Heart left ventricle (tissue), 13 donors: ENCODE results near the gene SPTBN4.

Source experiments
- CTCF ChIP-seq, 12 donors: fragments of 200-600 bp; sonication (generic) in 4 of 12; IDR thresholded peaks; one replicate each; pipeline versions ENCODE4 v1.5.0 to v1.8.0; 2018 to 2022; ENCODE audit warnings: antibody characterized with exemption in 12 of 12, mild to moderate bottlenecking in 5 of 12
- POLR2A ChIP-seq, 2 donors: fragments of 450-650 bp; IDR thresholded peaks; one replicate each; pipeline ENCODE4 v1.6.1; 2017; ENCODE audit warnings: antibody characterized with exemption in 2 of 2, mild to moderate bottlenecking in 2 of 2, moderate library complexity in 2 of 2
- donor health status: ischemic (EF 13 %, LVEDD 7.1; RV severe dilation, severe dysfunction).
- donor health status: DM: no; HTN: yes; CAD: no.
- donor health status: DM: no; HTN: no; CAD: no.
- donor health status: ischemic (EF 25% LVEDD 6.9; RV normal size, moderate dysfunction).
- donor health status: ischemic (EF 25% LVEDD 5.7; RV mildly dilated, moderate dysfunction).
- donor health status: ischemic (EF 35%, LVEDD 5.7; RV mildly dilated, moderate dysfunction).
- donor health status: nonischemic (EF 11% LVEDD 7.7; RV severe dilation, severe dysfunction).
- donor health status: DM: yes; HTN: yes; CAD: no.
- donor health status: PGD.
- donor health status: ischemic (EF 29% LVEDD 5.4; RV normal size, mild dysfunction).
- donor health status: nonischemic (EF 23%, LVEDD 6.1; RV moderate dilation, normal function).

DNA sequence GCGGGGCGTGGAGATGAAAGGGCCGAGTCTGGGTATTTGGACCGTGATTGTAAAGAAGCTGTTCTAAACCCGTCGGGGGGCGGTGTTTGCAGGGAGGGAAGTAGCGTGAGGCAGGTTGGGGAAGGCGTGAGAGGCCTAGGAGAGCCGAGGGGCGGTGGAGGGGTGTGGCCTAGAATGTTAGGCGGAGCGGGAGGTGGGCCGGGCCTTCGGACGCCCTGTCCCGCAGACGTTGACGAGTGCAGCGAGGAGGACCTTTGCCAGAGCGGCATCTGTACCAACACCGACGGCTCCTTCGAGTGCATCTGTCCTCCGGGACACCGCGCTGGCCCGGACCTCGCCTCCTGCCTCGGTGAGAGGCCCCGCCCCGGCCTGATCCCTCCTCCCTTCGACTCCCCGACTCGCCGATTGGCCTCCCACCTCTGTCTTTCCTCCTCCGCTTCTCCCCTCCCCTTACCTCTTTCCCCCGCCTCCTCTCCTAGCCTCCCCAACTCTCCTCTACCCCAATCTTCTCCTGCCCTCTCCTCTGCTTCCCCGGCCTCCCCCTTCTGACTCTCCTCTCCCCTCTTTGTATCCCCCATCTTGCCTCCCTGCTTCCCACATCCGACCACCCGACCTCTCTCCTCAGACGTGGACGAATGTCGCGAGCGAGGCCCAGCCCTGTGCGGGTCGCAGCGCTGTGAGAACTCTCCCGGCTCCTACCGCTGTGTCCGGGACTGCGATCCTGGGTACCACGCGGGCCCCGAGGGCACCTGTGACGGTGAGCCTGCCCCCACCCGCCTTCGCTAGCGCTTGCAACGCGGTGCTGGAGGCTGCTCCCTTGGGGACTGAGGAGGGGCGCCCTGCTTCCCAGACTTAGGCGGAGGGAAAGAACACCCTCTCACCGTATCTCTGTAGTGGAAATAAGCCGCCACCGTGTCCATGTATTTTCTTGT, 147.2 kb downstream of the SPTBN4 start:
- TF ChIP-seq POLR2A (IDR thresholded peaks at IDR 0.05) (no peak), CTCF (IDR thresholded peaks at IDR 0.05) (no peak)
